NK-92 treated with Interleukin-12 subunit alpha and Interleukin-12 subunit beta, amount 100 ng/mL, for 24 hours (cell line): ENCODE results near the gene OSTC.

Source experiments
- DNase-seq: peaks from one replicate; lab custom pipeline; 2025; lab: John Stamatoyannopoulos, UW

OSTC gene

GRCh38 chr4:108716340-108716739 lies 65.9 kb downstream of the OSTC start:
- no peak for DNase-seq

- no peak for DNase-seq
These were observed 67.0 kb downstream of the OSTC start for GRCh38 chr4:108717386-108717785.
